Hepatic stellate cell (primary cell): Measurements from ENCODE around the gene NR1I3.

ENCODE experiments used
- DNase-seq: peaks from one replicate; pipeline ENCODE4 v3.0.0; 2011; ENCODE audit warnings: low spot score

NR1I3 gene

DNA sequence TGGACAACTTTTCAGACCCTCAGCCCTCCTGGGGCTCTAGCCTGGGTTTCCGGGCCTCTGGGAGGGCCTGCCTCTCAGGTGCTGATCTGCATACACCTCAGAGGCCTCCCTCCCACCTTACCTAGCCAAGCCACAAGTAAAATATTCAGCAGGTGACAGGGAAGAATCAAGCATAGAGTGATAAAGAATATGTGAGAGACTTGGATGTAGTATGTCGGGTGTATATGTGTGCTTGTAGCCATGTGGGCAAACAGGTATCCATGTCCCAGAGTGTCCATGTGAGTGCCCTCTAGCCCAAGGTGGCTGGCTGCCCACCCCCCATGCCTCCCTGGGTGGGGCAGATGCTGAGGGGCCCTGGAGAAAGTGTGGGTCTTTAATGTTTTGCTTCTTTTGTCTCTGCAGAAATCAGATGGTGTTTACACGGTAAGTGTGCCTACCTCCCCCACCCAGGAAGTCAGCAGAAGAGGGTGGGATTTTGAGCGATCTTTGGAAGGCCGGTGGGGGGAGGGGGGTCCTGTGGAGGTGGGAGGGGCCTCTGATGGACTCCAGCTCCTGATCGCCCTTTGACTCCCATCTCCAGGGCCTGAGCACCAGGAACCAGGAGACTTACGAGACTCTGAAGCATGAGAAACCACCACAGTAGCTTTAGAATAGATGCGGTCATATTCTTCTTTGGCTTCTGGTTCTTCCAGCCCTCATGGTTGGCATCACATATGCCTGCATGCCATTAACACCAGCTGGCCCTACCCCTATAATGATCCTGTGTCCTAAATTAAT, 19.5 kb downstream of the NR1I3 start:
- DNase-seq, result no peak

DNA sequence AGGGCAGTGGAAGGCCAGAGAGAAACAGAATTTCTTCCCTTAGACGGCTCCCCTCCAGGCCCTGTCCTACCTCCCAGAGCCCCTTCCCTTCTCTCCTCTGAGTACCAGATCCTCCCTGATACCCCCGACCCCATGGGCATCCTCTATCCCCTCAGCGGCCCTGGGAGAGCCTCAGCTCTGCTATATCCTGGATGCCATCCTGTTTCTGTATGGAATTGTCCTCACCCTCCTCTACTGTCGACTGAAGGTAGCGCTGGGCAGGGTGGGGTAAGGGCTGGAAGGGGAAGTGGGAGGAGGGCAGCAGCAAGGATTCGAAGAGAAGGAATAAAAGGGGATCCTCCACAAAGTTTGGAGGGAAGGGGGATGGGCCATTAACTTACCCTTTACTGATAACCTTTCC, 20.2 kb downstream of the NR1I3 start:
- DNase-seq, result no peak

DNA sequence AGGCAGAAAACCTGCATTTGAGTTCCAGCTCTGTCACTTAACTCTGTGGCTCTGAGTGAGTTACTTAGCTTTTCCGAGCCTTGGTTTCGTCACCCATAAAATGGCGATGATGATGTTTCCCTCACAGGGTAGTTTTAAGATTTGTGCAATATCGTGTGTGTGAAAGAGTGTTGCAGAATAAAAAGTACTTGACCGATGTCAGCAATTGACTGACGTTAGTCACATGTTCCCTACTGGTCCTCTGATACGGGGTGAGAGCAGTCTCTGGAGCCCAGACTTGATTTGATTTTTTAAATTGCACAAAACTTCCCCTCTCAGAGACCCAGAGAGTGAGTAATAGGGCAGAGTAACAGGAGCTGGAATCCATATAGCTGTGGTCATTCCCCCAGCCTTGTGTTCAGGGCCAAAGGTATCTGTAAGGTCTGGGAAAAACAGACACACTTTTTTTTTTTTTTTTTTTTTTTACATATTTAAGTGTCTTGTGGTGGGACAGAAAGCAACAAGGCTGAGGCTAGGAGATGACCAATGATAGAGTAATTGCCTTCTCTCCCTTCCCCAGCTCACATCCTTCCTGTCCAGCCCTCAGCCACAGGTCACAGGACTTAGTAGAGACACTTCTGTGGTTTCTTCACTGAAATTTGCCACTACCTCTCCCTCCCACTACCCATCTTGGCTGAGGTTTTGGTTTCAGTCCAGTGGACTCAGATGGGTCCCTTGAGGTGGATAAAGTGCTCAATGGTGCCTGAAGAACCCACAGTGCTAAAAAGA, 20.9 kb downstream of the NR1I3 start:
- peak; percentile 47 for DNase-seq

DNA sequence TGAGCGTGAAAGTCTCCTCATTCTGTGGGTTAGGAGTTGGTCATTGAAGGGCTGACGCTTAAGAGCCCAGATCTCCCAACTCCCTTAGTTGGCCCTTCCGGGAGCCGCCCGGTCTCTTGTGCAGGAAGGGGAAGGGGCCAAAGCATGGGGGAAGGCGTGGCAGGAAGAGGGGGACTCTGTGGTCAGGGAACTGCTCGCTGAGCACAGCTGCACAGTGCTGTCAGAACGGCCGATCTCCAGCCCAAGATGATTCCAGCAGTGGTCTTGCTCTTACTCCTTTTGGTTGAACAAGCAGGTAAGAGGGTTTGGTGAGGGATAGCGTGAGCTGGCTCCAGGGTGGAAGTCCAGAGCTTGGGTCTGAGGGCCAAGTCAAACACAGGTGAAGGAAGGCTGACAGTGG, 22.9 kb downstream of the NR1I3 start, which contains the start of gene FCER1G:
FCER1G (plus strand) TSS at position 220 of the 400 bp plus-strand sequence; CDS start at position 247, 27 bp downstream.
- no peak for DNase-seq

DNA sequence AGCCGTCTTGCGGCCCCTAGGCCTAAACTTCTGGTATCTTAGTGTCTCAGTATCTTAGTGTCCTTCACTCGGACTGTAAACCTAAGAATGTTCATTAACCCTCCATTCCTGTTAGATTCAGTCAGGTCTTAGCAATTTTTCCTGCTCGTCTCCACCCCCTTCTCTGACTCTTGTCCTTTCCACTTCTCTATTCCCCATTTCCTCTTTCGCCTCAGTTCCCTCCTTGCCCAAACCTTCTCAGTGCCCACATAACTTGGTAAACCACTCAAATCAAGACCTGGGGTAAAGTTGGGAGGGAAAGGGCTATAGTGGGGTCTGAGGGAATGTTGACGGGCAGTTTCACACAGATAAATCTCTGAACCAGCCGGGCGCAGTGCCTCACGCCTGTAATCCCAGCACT, 23.6 kb downstream of the NR1I3 start:
- DNase-seq, result no peak

DNA sequence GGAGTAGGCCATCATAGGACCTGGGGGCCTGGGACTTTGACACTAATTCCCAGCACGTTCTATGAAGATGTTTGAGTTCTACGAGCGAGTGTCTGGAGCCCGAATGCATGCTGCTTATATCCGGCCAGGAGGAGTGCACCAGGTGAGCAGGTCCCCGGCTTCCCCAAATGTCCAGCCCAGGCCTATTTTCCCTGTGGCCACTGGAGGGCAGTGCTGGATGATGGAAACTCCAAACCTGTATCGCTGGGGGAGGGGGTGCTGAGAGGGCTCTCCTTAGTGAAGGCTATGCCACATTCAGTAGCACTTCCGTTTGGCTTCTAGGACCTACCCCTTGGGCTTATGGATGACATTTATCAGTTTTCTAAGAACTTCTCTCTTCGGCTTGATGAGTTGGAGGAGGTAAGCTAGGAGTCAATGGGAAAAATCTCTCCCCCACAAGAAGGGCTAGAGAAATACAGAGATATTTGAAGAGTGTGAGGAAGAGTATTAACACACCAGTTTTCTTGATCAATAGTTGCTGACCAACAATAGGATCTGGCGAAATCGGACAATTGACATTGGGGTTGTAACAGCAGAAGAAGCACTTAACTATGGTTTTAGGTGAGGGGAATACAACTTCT, 28.1 kb downstream of the NR1I3 start:
- peak; percentile 71 for DNase-seq

DNA sequence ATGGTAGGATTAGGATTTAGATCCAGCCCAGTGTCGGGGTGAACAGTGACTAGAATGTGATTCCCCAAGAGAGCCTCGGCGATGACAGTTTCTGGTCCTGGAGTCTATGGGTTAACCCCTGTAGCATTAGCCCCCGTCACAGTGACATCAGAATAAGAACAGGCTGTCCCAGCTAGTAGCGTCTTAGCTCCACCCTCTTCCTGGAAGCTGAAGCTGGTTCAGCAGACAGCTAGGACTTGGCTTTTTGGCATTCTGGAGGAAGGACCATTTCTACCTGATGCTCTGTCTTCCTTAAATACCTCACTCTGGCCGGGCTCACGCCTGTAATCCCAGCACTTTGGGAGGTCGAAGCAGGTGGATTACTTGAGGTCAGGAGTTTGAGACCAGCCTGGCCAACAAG, 30.8 kb downstream of the NR1I3 start:
- peak; percentile 75 for DNase-seq

DNA sequence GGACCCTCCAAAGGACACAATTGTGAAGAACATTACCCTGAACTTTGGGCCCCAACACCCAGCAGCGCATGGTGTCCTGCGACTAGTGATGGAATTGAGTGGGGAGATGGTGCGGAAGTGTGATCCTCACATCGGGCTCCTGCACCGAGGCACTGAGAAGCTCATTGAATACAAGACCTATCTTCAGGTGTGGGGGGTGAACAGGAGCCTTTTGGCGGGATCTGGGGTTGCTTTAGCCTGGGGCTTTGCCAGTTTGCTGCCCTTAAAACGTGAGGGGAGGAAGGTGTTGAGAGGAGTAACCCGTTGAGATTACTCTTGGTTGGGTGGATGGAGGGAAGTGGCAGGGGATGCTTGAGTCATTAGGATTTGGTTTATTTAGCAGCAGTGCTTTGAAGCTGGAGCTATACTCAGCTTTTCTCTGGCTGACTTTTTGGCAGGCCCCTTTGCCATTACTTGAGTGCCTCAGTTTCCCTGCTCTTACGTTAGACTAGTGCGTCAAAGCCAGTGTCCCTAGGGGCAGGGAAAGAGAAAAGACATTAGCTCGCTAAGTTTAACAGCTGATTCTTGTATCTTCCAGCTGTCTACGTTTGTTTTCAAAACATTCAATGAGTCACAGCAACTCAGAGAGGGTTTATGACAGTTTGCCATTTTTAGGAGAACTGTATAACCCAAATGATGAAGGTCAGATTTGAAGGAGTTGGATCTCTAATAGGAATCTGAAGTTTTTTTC, 31.4 kb downstream of the NR1I3 start:
- DNase-seq, result peak; percentile 61

DNA sequence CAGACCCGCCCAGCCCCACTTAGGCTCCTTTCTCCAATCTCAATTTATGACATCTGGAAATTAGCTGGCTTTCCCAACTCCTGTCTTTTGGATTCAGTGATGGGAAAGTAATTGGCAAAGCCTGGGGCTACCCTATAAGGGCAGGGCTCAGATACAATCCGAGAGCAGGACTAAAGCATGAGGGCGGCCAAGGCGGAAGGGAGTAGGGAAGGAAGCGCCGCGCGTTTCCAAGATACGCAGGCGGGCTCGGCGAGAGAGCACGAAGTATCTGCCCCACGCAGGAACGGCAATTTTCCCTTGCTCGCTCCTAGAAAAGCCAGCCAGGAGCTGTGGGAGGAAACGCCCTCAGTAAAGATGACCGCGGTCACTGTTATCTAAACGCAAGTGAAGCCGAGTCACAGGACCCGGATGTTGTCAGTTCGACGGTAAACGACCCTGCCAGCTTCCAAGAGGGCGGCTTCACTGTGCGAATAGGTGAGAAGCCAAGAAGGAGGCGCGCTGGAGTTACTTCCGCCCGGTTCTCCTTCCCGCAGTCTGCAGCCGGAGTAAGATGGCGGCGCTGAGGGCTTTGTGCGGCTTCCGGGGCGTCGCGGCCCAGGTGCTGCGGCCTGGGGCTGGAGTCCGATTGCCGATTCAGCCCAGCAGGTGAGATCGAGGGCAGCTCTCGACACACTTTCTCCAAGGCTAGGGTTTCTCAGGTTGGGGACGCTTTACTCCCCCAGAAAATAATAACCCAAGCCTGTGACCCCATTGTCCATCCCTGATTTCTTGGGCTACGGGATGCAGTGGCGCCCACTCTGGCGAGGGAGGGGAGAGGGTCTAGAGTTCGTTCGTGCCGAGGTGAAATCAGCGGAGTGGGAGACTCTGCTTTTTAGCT, 35.9 kb downstream of the NR1I3 start, which contains the start of gene NDUFS2:
NDUFS2 (plus strand) TSS at position 532 of the 877 bp plus-strand sequence; CDS start at position 551, 19 bp downstream.
- DNase-seq, result peak; percentile 87

DNA sequence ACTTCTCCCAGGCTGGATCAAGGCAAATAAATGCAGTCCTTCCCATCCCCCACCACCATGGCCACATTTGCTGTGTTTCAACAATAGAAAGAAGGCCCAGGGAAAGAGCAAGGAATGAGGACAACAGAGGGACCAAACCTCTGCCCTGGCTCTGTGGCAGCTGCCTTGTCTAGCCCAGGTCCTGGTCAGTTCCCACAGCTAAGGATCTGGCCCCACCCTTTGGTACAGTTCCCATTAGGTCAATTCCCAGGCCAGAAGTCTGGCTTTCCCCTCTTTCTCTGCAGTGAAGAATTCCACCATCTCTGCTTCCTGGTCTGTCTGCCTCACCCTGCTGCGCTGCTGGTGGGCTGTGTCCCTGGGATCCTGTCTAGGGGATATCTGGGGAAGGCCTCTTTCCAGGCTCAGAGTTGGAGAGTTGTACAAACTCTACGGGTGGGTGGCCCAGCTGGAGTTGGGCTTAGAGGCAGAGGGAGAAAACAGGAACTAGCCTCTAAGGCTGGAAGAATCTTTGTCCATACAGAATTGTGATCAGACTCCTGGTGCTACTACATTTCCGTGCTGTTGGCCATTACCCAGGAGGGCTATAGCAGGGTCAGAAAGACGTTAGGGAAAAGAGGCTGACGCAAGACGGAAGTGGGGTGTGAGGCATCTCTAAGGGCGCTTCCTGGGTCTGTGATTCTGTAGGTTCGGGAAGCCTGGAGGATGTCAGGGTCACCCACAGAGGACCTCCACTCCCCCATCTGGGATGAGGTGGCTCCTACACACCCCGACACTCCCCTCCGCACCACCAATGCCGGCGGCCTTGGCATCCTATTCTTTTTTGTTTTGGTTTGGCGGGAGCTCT, 36.8 kb downstream of the NR1I3 start:
- DNase-seq, result peak; percentile 64

DNA sequence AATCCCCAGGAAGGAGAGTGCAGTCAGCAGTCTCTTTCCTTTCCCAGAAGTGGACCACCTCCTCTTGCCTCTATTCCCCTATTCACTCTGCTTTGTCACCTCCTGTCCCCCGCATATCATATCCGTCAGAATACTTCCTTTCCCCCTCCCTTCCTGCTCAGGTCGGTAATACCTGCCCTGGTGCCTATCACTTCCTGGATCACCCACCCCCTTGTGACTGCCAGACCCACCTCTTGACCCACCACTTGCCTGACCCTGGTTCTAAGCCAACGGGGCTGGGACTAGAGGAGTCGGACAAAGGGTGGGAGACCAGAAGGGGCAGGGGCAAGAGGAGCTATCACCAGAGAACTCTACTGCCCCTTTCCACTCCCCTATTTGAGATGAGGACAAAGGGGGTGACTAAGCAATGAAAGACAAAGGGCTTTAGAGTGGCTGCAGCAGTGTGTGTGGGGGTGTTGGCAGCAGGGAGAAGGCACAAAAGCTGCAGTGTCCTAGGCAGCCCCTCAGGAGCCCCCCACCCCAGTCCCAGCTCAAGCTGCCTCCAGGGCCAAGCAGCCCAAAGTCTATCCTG, 37.5 kb downstream of the NR1I3 start:
- DNase-seq, result no peak

DNA sequence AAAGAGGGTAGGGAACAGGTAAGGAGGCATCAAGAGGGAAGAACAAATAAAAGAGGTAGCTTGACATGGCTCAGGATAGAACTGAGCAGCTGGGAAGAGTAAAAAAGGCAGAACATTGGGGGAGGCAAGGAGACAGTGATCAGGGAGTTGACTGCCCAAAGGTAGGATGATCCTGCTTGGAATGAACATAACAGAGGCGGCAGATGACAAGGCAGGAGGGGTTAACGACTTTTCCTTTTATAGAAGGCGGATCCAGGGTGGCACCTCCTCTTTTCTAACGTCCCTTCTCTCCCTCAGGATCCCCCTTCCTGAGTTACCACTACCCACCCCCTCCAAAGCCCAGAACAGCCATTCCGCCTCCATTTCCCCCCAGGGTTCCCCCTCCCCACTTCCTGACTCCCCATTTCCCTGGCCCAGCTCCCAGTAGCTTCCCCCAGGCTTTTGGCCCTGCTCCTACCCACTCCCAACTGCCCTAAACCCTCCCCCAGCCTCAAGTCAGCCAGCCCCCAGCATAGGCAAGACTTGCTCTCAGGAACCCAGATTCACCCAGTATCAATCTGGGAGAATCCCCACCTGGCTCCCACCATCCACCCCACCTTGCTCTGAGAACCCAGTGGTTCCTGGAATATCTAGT, 38.4 kb downstream of the NR1I3 start:
- DNase-seq, result no peak

DNA sequence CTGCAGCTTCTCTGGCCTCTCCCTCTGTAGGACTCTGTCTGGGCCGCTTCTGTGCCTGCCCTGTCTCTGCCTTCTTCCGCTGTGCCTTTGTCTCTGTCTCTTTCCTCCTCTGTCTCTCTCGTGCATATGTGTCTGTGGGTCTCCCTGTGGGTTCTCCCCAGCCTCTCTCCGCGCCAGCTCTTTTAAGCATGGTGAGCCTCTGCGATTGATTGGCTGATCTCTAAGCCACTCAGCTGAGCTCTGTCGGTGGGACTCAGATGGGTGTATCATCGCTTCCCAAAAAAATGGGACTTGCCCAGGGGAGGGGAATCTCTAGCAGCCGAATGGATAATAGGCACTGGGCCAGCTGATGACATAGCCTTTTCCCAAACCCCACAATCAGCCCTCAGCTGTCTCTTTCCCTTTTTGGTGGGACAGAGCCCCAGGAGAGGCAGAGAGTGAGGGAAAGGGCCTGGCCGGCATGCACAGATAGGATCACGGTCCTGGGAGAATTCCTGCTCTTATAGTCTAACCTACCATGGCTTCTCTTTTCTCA, 39.0 kb downstream of the NR1I3 start, which contains the start of gene ADAMTS4:
ADAMTS4 (minus strand) TSS at position 158 of the 535 bp plus-strand sequence. CDS start 427 bp downstream, outside the sequence.
- DNase-seq, result peak; percentile 96

DNA sequence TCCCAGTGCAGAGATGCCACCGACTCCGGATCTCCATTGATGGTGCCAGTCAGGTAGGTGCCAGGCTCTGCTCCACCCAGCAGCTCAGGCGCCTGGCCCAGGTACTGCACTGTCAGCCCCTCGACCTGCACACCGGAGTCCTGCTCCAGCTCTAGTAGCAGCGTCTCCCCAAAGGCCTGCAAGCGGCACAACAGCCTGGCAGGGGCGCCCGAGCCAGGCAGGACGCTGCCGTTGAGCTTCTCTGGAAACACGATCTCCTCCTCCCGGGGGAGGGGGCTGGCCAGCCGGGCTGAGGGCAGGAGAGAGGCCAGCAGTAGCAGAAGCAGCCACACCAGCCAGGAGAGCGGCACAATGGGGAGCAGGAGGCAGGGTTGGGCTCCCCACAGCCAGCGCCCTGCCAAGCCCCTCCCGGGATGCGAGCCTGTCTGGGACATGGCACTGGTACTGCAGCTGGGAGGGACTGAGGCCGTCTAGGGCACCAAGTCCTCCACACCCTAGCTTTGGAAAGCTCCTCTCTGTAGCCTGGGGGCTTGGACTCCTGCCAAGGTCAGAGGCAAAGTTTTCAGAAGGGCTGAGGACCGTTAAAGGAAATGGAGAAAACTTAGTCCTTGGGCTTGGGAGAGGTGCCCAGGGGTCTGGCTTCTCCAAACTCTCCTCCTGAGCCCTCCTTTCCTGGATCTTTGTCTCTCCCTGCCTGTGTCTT, 39.7 kb downstream of the NR1I3 start:
- peak; percentile 47 for DNase-seq

DNA sequence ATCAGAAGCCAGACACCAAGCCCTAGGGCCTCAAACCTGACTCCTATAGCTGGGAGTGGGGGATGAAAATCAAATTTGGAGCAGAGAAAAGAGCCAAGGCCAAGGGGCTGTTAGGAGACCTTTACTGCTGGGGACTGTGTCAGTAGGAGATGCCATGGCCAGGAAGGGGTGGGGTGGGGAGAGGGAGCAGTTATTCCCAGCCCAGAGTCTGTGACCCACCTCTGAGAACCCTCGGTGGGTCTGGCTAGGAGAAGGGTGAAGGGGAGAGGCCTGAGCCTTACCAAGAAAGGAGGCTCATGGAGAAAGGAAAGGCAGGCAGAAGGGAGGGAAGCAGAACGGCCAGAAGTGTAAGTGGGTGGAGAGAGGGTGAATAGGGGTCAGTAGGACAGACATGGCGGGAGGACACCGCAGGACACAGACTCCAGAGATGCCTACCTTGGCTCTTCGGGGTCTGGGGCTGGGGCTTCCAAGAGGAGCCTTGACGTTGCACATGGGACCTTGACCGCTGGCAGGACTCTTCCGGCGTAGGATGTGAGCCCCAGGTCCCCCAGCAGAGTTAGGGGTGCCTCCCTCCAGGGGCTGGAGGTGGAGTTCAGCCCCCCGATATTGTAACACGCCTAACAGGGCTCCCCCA, 40.3 kb downstream of the NR1I3 start:
- DNase-seq, result no peak

DNA sequence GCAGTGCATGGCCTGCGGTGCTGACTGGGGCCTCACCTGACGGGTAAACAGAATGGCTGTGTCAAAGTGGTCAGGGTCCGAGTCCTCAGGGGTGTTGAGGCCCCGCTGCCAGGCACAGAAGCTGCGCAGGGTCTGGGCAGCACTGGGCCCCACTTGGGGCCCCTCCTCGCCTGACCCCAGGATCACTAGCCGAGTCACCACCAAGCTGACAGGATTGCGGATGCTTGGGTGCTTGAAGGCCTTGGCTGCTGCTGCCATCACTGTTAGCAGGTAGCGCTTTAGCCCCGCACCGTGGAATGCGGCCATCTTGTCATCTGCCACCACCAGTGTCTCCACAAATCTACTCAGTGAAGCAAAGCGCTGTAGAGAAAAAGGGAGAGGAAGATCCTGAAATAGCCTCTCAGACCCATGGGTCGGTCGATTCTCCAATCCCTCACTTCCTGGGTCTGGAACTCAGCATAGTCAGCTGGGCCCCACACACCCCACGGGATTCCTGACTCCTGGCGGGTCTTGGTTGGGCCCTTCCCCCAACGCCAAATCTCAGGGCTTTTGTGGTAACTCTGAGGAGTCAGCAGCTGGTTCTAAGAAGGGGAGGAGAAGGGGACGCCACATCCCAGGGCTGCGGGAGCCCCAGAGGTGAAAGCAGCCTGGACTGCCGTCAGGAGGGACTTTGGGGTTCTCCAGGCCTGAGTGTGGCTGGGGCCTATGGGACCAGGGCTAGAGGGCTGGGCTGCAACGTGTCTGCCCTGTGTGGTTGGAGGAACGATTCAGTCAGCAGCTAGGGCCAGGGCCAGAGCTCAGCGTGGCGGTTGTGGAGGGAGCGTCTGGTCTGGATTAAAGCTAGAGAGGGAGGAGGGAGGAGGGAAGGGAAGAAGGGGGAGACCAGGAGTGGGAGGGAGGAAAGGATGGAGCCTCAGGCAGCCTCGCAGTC, 41.2 kb downstream of the NR1I3 start:
- DNase-seq, result peak; percentile 76

DNA sequence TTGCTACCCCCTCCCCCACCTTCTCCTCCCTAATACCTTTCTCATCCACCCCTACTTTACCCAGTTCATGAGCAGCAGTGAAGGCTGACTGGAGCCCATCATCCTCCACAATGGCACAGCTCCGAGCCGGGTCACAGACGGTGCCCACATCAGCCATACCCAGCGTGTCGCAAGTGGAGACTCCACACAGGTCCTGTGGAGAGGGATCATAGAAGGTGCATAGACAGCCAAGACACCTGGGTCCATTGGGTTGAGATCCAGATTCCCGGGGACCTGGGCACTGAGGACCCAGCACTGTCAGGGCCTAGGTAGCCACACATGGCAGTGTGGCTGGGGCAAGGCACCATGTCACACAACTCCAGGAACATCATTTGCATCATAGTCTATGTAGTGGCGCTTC, 41.9 kb downstream of the NR1I3 start:
- no peak for DNase-seq
